HCT116 (cell line): Measurements from ENCODE around the gene KIR3DL2. TPM values are rescaled to one million over a fixed set of nuclear protein-coding genes. Genes with fewer than 3 reads are reported as not detected.

Experiments
- ATAC-seq: fragments of 200-7000 bp; cut with Tn5 transposase; 2 replicates; pipeline ENCODE4 v1.9.1; 2020; ENCODE audit warnings: mild to moderate bottlenecking, moderate library complexity
- BruUV-seq: library from RNA; stranded (reverse); fragments of 400-500 nt; replicated peaks from 2 replicates; lab custom pipeline; 2021; lab: Mats Ljungman, UMichigan
- CTCF ChIA-PET: fragments of 300-600 bp; sonication (Branson Sonifier 250); formaldehyde crosslinking; loops from one replicate; lab custom pipeline; 2021; ENCODE audit warnings: antibody characterized with exemption; lab: Charles Lee
- POLR2A ChIA-PET: fragments of 300-600, 350-600 bp; sonication (Branson Sonifier 250); formaldehyde crosslinking; loops from one replicate; lab custom pipeline; 2021; ENCODE audit warnings: antibody characterized with exemption; lab: Charles Lee
- RAD21 ChIA-PET, 2 experiments: fragments of 300-600 bp; sonication (Branson Sonifier 250); formaldehyde crosslinking; loops; one replicate each; lab custom pipeline; 2023; ENCODE audit warnings: low total read pairs in 2 of 2; ENCODE audit not compliant: uncharacterized antibody in 2 of 2, unreplicated experiment in 2 of 2, low non-redundant PET in 1 of 2; lab: Charles Lee
- DNase-seq: peaks from one replicate; pipeline ENCODE4 v3.0.0-alpha.2; 2010; ENCODE audit warnings: low read depth, low spot score
- H2AFZ ChIP-seq: fragments of 200-600 bp; shearing (Covaris generic), sonication (generic); 2 replicates; pipeline ENCODE4 v1.6.1; 2017; ENCODE audit warnings: low read depth, mixed run types, mixed read lengths, antibody characterized with exemption, low read length; ENCODE audit not compliant: poor library complexity, severe bottlenecking
- H3K27ac ChIP-seq: 2 replicates; pipeline ENCODE4 v1.5.1; 2012; ENCODE audit warnings: low read depth, low read length
- H3K27me3 ChIP-seq: fragments of 200-600 bp; sonication (generic); 2 replicates; pipeline ENCODE4 v1.6.1; 2016; ENCODE audit warnings: mixed run types, low read length, mixed read lengths; ENCODE audit not compliant: insufficient read depth
- H3K36me3 ChIP-seq, 2 experiments: fragments of 200-500 bp in 1 of 2; fragments of 200-600 bp in 1 of 2; sonication (Bioruptor generic) in 1 of 2; sonication (generic) in 1 of 2; 2 replicates each; pipeline versions ENCODE4 v1.5.1 to v1.6.1; 2014 to 2016; ENCODE audit warnings: low read length in 2 of 2, inconsistent platforms in 1 of 2, mixed read lengths in 1 of 2, mixed run types in 1 of 2; ENCODE audit not compliant: insufficient read depth in 2 of 2, control insufficient read depth in 1 of 2
- H3K4me1 ChIP-seq, 2 experiments: fragments of 200-600 bp in 1 of 2; sonication (generic) in 1 of 2; 2 replicates each; pipeline versions ENCODE4 v1.5.1 to v1.6.1; 2012 to 2017; ENCODE audit warnings: low read length in 2 of 2, inconsistent platforms in 1 of 2, mild to moderate bottlenecking in 1 of 2, mixed read lengths in 1 of 2, mixed run types in 1 of 2, moderate library complexity in 1 of 2; ENCODE audit not compliant: insufficient read depth in 2 of 2, control insufficient read depth in 1 of 2
- H3K4me2 ChIP-seq: fragments of 200-600 bp; sonication (generic); 2 replicates; pipeline ENCODE4 v1.6.1; 2017; ENCODE audit warnings: mixed run types, low read length, mixed read lengths
- H3K4me3 ChIP-seq, 2 experiments: fragments of 200-600 bp in 1 of 2; sonication (generic) in 1 of 2; replicated peaks in 1 of 2; 2 replicates each; pipeline ENCODE4 v1.5.1; 2011 to 2016; ENCODE audit warnings: low read length in 2 of 2, control low read depth in 1 of 2, low read depth in 1 of 2, mild to moderate bottlenecking in 1 of 2, mixed read lengths in 1 of 2, mixed run types in 1 of 2
- H3K79me2 ChIP-seq: fragments of 200-600 bp; sonication (generic); 2 replicates; pipeline ENCODE4 v1.6.1; 2017; ENCODE audit warnings: mild to moderate bottlenecking, mixed run types, low read length, moderate library complexity, mixed read lengths; ENCODE audit not compliant: insufficient read depth
- H3K9ac ChIP-seq: fragments of 200-600 bp; sonication (generic); 2 replicates; pipeline ENCODE4 v1.6.1; 2016; ENCODE audit warnings: low read length, mixed read lengths
- H3K9me2 ChIP-seq: fragments of 200-600 bp; sonication (generic), shearing (Covaris generic); 2 replicates; pipeline ENCODE4 v1.6.1; 2017; ENCODE audit warnings: mixed run types, mild to moderate bottlenecking, moderate library complexity; ENCODE audit not compliant: insufficient read depth
- H3K9me3 ChIP-seq, 2 experiments: fragments of 200-500 bp in 1 of 2; fragments of 200-600 bp in 1 of 2; sonication (Bioruptor generic) in 1 of 2; sonication (generic) in 1 of 2; 2 replicates each; pipeline ENCODE4 v1.6.1; 2014 to 2017; ENCODE audit warnings: low read length in 2 of 2, mixed read lengths in 2 of 2, inconsistent platforms in 1 of 2, low read depth in 1 of 2, mild to moderate bottlenecking in 1 of 2, mixed run types in 1 of 2, moderate library complexity in 1 of 2; ENCODE audit not compliant: control insufficient read depth in 1 of 2, insufficient read depth in 1 of 2
- H4K20me1 ChIP-seq: fragments of 200-600 bp; sonication (generic), shearing (Covaris generic); 2 replicates; pipeline ENCODE4 v1.6.1; 2017; ENCODE audit warnings: mixed run types, mild to moderate bottlenecking, moderate library complexity; ENCODE audit not compliant: insufficient read depth
- ATF3 ChIP-seq: IDR thresholded peaks from 2 replicates; pipeline ENCODE4 v1.6.1; 2012
- CBX3 ChIP-seq: IDR thresholded peaks from 2 replicates; pipeline ENCODE4 v1.6.1; 2012; ENCODE audit warnings: low read depth
- CEBPB ChIP-seq: IDR thresholded peaks from 2 replicates; pipeline ENCODE4 v1.6.1; 2012; ENCODE audit warnings: low read depth
- EGR1 ChIP-seq: IDR thresholded peaks from 2 replicates; pipeline ENCODE4 v1.6.1; 2012; ENCODE audit warnings: low read depth
- ELF1 ChIP-seq: IDR thresholded peaks from 2 replicates; pipeline ENCODE4 v1.6.1; 2012; ENCODE audit warnings: low read depth, borderline replicate concordance
- FOSL1 ChIP-seq: IDR thresholded peaks from 2 replicates; pipeline ENCODE4 v1.6.1; 2012; ENCODE audit warnings: low read depth
- JUND ChIP-seq: IDR thresholded peaks from 2 replicates; pipeline ENCODE4 v1.6.1; 2012
- POLR2A ChIP-seq: IDR thresholded peaks from 2 replicates; pipeline ENCODE4 v1.7.0; 2011; ENCODE audit warnings: borderline replicate concordance; ENCODE audit not compliant: insufficient read depth, insufficient read length; ENCODE audit errors: extremely low read depth
- REST ChIP-seq: IDR thresholded peaks from 2 replicates; pipeline ENCODE4 v1.6.1; 2012; ENCODE audit warnings: low read depth
- SIN3A ChIP-seq: IDR thresholded peaks from 2 replicates; pipeline ENCODE4 v1.6.1; 2012; ENCODE audit warnings: low read depth
- SP1 ChIP-seq: IDR thresholded peaks from 2 replicates; pipeline ENCODE4 v1.6.1; 2012; ENCODE audit warnings: low read depth
- SRF ChIP-seq: IDR thresholded peaks from 2 replicates; pipeline ENCODE4 v1.6.1; 2012; ENCODE audit warnings: low read depth
- TCF7L2 ChIP-seq: IDR thresholded peaks from 2 replicates; pipeline ENCODE4 v1.7.0; 2011; ENCODE audit warnings: borderline replicate concordance, inconsistent platforms; ENCODE audit not compliant: insufficient read depth, insufficient read length; ENCODE audit errors: extremely low read depth
- YY1 ChIP-seq: IDR thresholded peaks from 2 replicates; pipeline ENCODE4 v1.6.1; 2011; ENCODE audit warnings: low read length, low read depth, moderate library complexity, mild to moderate bottlenecking; ENCODE audit not compliant: insufficient replicate concordance; ENCODE audit errors: extremely low read depth
- ZFX ChIP-seq: fragments of 450-650 bp; IDR thresholded peaks from 2 replicates; pipeline ENCODE4 v1.6.1; 2017
- ZNF274 ChIP-seq: fragments of 200-500 bp; sonication (Bioruptor generic); IDR thresholded peaks from 2 replicates; pipeline ENCODE4 v1.6.1; 2014; ENCODE audit warnings: mild to moderate bottlenecking, low read depth, low read length, inconsistent platforms
- intact Hi-C: fragments of 100-400 bp; cut with micrococcal nuclease; formaldehyde crosslinking; loops from 2 replicates; pipeline ENCODE4 v1.10.0; 2022
- total RNA-seq: library from RNA; stranded (reverse); gene quantifications from one replicate; pipeline ENCODE4 v1.2.1, GENCODE V29; 2021; ENCODE audit not compliant: unreplicated experiment

The KIR3DL2 gene
- total RNA-seq, 1 experiment from 2014 or later: not detected

- ChIA-PET RAD21 (interaction anchor here in 1 of 2 experiments (1.0 kb wide), 1 partner anchor 38 kb away, joined by 4 read pairs; no protein-coding TSS in a partner anchor), CTCF (interaction anchor here (0.6 to 1.4 kb wide), 11 partner anchors 9 to 750 kb away, joined by 3 to 13 read pairs (median 4); no protein-coding TSS in a partner anchor), POLR2A (no interaction called here)
- no TSS peak for BruUV-seq
- no peaks in the 10 kb centered on the region for H3K9me3 ChIP-seq
- H3K4me1 ChIP-seq: no peaks in the 10 kb centered on the region
- H2AFZ ChIP-seq: no peak overlapping the region
- no peak overlapping the region for H3K27ac ChIP-seq
- peaks cover 8% of the 10 kb centered on the region; the same call in 1 of the 2 replicates for H3K27me3 ChIP-seq
- no peaks in the 10 kb centered on the region for H3K9me2 ChIP-seq
- no peak overlapping the region for H3K4me2 ChIP-seq
- H4K20me1 ChIP-seq: no peaks in the 10 kb centered on the region
- TF ChIP-seq ZFX: no peak
- TF ChIP-seq CBX3: no peak
- no peak for TF ChIP-seq YY1
- no peak for TF ChIP-seq SIN3A
- no peak for TF ChIP-seq SRF
- TF ChIP-seq FOSL1: no peak
- TF ChIP-seq ELF1: no peak
- no peak for TF ChIP-seq POLR2A
- no peak for TF ChIP-seq JUND
- TF ChIP-seq ATF3: no peak
- TF ChIP-seq REST: no peak
- TF ChIP-seq CEBPB: no peak
- TF ChIP-seq SP1: no peak
- no peak for TF ChIP-seq TCF7L2
- TF ChIP-seq EGR1: no peak
- no peak for TF ChIP-seq ZNF274
- no peak for DNase-seq
- ATAC-seq: no peak
- H3K36me3 ChIP-seq: no peaks in the 10 kb centered on the region
- H3K9ac ChIP-seq: no peak overlapping the region
- intact Hi-C loops: loop anchor here (1.0 kb wide), 1 partner anchor 37 kb away; no protein-coding TSS in a partner anchor
- H3K4me3 ChIP-seq: no peak overlapping the region
- H3K79me2 ChIP-seq: no peaks in the 10 kb centered on the region
Observed at GRCh38 chr19:54881884-54882283, 31.6 kb downstream of the KIR3DL2 start.
